Cardiac septum (tissue), 1 donor: Measurements from ENCODE around the gene PARG. TPM values are rescaled to one million over a fixed set of nuclear protein-coding genes. Genes with fewer than 3 reads are reported as not detected.
"Not testable (repeated sequence)": the region's sequence is repeated elsewhere in the genome, so short reads cannot be mapped to it uniquely, and the experiment has no call there.

Experiments
- DNase-seq: peaks from one replicate; pipeline ENCODE4 v3.0.0-alpha.2; 2020; ENCODE audit warnings: low spot score
- intact Hi-C: fragments of 100-400 bp; cut with DNase I; formaldehyde crosslinking; loops from one replicate; pipeline ENCODE4 v1.14.0; 2022
- long read RNA-seq: library from polyadenylated mRNA; unstranded; transcript quantifications from one replicate; pipeline ENCODE4 v2.0.0, GENCODE V29; 2021
- total RNA-seq: library from RNA; stranded (reverse); fragmentation: NEBNext Ultra II Directional; extraction: Animal tissue kit (Norgen Biotek cat#: 25700); gene quantifications from one replicate; pipeline ENCODE4 v1.2.1, GENCODE V29; 2021
- donor health status: DM: no; HTN: no; CAD: no.

PARG gene
- 23.4 TPM for total RNA-seq
- long read RNA-seq, partial matches to known transcripts: 3 of 40 reads
- long read RNA-seq, other reads (novel, unspliced or antisense): 37 of 40 reads

GRCh38 chr10:49941447-49942338, at the start of gene PARG, which contains the start of gene TIMM23B:
PARG (minus strand) TSS chr10:49942027; CDS start chr10:49941725, 302 bp downstream.
TIMM23B (plus strand) TSS chr10:49942053; CDS start chr10:49942195, 142 bp downstream.
- DNase-seq: peak; percentile 91
- intact Hi-C loops: not testable (repeated sequence)

DNA sequence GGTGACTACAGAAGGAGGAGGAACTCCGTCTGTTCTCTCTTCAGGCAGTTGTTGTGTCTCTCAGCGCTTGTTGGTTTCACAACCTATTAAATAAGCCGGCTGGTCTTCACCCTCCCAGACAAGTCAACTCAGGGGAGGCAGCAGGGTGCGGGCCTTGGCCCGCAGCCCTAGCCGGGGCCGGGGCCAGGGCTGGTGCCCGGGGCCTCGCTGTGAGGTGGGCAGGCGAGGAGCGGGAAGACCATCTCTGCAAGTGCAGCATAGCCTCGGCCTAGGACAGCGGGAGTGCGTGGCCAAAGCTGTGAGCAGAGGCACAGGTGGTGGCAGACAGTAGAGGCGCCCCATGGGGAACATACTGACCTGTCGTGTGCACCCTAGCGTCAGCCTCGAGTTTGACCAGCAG, 46.5 kb upstream of the PARG start, which contains the start of gene AGAP6:
Gene AGAP6, plus strand, starts transcription at position 31 of the 400 bp plus-strand sequence. Its CDS starts 310 bp downstream, at position 341.
- DNase-seq, intact Hi-C loops: not testable (repeated sequence)

- intact Hi-C loops: not testable (repeated sequence)
Measured at GRCh38 chr10:49987207-49987606, 45.4 kb upstream of the PARG start.

GRCh38 chr10:49977756-49978155, 35.9 kb upstream of the PARG start:
- DNase-seq, intact Hi-C loops: not testable (repeated sequence)

More at GRCh38 chr10:49987207-49987606, 45.4 kb upstream of the PARG start:
- DNase-seq: not testable (repeated sequence)

DNA sequence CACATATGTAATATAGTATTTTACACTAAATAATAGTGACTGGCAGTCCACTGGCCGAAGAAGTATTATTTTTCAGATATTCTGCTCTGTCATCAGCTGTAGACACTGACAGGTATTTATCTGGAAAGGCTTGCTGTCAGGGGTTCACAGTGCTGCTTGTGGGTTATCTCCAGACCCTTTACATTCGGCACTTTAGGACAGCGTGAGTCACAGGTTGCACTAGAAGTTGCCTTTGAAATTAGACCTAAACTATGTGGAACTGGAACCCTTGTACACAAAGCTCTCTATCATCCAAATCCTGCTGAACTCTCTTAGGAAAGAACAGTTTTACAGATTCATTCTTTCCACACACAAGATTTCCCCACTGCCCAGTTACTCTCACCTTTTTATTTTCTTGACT, 30.3 kb upstream of the PARG start:
- intact Hi-C loops, DNase-seq: not testable (repeated sequence)

GRCh38 chr10:49971466-49971865, 29.6 kb upstream of the PARG start:
- DNase-seq, intact Hi-C loops: not testable (repeated sequence)

DNA sequence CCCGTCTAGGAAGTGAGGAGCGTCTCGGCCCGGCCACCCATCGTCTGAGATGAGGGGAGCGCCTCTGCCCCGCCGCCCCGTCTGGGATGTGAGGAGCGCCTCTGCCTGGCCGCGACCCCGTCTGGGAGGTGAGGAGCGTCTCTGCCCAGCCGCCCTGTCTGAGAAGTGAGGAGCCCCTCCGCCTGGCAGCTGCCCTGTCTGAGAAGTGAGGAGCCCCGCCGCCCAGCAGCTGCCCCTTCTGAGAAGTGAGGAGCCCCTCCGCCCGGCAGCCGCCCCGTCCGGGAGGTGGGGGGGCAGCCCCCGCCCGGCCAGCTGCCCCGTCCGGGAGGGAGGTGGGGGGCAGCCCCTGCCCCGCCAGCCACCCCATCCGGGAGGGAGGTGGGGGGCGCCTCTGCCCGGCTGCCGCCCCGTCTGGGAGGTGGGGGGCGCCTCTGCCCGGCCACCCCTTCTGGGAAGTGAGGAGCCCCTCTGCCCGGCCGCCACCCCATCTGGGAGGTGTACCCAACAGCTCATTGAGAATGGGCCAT, 28.6 kb upstream of the PARG start:
- DNase-seq, intact Hi-C loops: not testable (repeated sequence)

DNA sequence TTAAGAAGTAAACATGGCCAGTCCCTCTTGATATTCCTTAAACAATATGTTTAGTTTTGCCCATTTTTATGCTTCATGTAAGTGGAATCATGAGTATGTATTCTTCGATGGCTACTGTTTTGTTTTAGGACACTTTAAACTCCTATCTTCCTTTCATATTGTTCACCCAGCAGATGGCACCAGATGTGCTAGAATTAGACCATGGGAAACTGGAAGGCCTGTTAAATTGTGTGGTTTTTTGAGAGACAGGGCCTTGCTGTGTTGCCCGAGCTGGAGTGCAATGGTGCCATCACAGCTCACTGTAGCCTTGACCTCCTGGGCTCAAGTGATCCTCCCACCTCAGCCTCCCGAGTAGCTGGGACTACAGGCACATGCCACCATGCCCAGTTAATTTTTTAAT, 11.3 kb upstream of the PARG start:
- intact Hi-C loops: not testable (repeated sequence)

GRCh38 chr10:49952006-49952405, 10.2 kb upstream of the PARG start:
- intact Hi-C loops, DNase-seq: not testable (repeated sequence)

More for the DNA sequence above, 11.3 kb upstream of the PARG start:
- not testable (repeated sequence) for DNase-seq

- intact Hi-C loops: not testable (repeated sequence)
Measured at GRCh38 chr10:49948737-49949136, 6.9 kb upstream of the PARG start.

GRCh38 chr10:49948142-49948541, 6.3 kb upstream of the PARG start:
- DNase-seq, intact Hi-C loops: not testable (repeated sequence)

More at GRCh38 chr10:49948737-49949136, 6.9 kb upstream of the PARG start:
- DNase-seq: not testable (repeated sequence)

- DNase-seq, intact Hi-C loops: not testable (repeated sequence)
Measured at GRCh38 chr10:49943607-49944006, 1.8 kb upstream of the PARG start.

DNA sequence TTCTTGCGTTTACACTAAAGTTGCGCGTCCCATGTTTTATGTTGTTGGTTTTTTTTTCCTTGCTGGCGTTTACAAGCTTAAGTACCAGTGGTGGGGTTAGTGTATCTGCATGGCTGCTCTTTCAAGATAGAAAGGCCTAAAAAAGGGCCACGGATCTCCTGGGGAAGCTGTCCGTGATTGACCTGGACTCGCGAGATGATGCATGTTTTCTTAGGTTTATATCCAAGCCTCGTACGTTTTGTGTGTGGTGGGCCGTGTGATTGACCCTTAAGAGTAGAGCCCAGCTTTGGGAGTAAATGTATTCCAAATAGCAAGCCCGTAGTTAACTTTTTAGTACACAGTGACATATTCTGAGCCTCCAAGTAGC, 495 bp upstream of the PARG start:
- DNase-seq, intact Hi-C loops: not testable (repeated sequence)

DNA sequence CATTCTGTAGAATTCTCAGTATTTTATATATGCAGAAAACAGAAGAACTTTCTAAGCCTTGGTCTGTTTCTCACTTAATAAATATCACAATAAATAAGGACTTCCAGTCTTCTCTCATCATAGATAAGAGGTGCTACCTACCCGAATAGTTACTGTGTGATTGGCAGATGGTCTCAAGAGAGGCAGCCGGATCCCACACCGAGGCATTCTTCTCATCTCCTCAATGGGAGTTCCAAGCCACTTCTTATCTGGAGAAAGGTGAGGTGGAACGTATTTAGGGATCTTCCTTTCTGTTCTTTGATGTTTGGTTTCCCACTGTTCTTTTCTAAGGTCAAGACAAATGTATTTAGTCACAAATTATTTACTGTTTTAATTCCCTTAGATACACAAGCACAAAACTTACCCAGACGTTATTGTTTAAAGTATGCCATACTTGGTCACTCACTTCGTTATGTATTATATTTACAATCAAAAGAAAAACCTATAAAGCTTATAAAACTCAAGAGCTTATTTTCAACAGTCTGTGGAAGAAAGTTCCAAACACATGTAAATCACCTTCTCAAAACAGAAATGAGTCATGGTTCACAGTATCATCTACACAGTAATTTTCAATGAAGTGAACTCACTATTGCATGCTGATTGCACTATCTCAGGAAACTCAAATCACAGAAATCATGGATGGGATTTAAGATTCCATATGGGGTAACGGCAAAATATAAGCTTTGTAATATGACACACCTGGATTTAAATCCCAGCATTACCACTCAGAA, 9.7 kb downstream of the PARG start:
- intact Hi-C loops, DNase-seq: not testable (repeated sequence)

DNA sequence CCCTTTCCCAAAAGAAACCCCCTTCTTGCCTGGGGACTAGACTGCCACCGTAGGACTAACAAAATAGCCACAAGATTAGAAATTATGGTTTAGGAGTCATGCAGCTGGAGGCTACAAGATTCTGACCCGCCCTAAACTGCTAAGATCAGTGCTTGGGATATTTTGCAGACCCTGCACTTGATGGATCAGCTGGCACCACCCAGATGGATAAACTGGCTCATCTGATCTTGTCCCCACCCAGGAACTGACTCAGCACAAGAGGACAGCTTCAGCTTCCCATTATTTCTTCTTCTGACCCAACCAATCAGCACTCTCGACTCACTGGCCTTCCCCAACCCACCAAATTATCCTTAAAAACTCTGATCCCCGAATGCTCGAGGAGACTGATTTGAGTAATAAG, 10.6 kb downstream of the PARG start:
- intact Hi-C loops, DNase-seq: not testable (repeated sequence)

DNA sequence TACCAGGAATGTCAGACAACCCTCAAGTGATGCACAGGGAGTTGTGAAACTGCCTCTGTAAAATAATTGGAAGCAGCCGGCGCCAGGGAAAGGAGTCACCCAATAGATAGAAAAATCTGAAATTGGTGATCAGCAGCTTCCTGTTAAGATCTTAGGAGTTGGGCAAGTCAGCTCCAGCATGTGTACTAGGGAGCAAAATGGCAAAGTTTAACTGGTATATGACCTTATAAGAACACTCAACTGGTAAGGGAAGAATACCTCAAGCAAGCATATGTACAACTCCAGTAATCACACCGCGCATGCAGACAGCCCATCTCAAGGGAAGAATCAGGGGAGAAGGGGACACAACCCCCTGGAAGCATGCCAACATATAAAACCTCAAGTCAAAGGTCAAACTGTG, 18.3 kb downstream of the PARG start:
- intact Hi-C loops: not testable (repeated sequence)

DNA sequence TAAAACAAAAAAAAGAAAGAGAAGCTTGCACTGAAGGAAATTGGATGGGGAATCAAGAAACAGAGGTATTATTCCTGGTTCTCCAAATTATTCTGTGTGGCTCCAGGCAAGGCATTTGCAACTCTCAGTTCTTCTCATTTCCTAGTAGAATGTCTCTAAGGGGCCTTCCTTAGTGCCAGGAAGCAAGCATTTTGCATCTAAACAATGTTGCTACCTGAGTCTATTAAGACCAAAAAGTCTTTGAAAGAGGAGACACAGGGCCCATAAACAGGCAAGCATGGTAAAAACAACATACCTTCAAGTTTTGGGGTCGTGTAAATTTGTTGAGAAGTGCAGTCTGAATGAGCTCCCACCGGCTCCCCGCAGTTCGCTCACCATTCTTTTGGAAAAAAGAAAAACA, 19.8 kb downstream of the PARG start:
- intact Hi-C loops: not testable (repeated sequence)

More for the DNA sequence above, 18.3 kb downstream of the PARG start:
- DNase-seq: not testable (repeated sequence)

DNA sequence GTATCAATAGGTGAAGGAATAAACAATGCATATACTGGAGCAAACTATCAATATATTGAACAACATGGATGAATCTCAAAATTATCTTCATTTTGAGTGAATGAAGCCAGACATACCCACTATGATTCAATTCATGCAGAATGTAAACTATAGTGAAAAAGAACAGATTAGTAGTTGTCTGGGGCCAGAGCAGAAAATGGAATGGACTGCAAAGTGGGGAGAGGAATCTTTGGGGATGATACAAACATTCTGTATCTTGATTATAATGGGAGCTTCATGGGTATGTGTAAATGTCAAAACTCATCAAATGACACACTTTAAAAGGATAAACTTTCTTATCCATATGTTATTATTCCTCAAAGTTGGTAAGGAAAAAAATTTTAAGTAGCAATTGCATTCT, 23.9 kb downstream of the PARG start:
- DNase-seq, intact Hi-C loops: not testable (repeated sequence)

More for the DNA sequence above, 19.8 kb downstream of the PARG start:
- not testable (repeated sequence) for DNase-seq

GRCh38 chr10:49916451-49916850, 25.4 kb downstream of the PARG start:
- intact Hi-C loops, DNase-seq: not testable (repeated sequence)
